WERI-Rb-1 (cell line): ENCODE data around the gene ZDHHC22.

Source experiments
- DNase-seq: peaks from one replicate; pipeline ENCODE4 v3.0.0-alpha.2; 2020
- H3K27ac ChIP-seq: fragments of 250-450 bp; sonication (Bioruptor Pico); 2 replicates; pipeline ENCODE4 v1.5.1; 2020; ENCODE audit warnings: mild to moderate bottlenecking, moderate library complexity
- H3K27me3 ChIP-seq: fragments of 250-450 bp; sonication (Bioruptor Pico); 2 replicates; pipeline ENCODE4 v1.5.1; 2021; ENCODE audit warnings: mild to moderate bottlenecking, low read depth, moderate library complexity; ENCODE audit not compliant: insufficient read depth, severe bottlenecking
- H3K36me3 ChIP-seq: fragments of 250-450 bp; sonication (Bioruptor Pico); 2 replicates; pipeline ENCODE4 v1.5.1; 2020; ENCODE audit warnings: mild to moderate bottlenecking, moderate library complexity
- H3K4me3 ChIP-seq: 2 replicates; pipeline ENCODE4 v1.5.1; 2011; ENCODE audit warnings: low read depth, mild to moderate bottlenecking, control low read depth, low read length
- H3K9me3 ChIP-seq: fragments of 250-450 bp; sonication (Bioruptor Pico); 2 replicates; pipeline ENCODE4 v1.5.1; 2021; ENCODE audit warnings: mild to moderate bottlenecking, moderate library complexity; ENCODE audit not compliant: severe bottlenecking
- CTCF ChIP-seq: IDR thresholded peaks from 2 replicates; pipeline ENCODE4 v1.5.1; 2011; ENCODE audit warnings: low read depth, mild to moderate bottlenecking, control low read depth, inconsistent platforms, low read length

The ZDHHC22 gene

DNA sequence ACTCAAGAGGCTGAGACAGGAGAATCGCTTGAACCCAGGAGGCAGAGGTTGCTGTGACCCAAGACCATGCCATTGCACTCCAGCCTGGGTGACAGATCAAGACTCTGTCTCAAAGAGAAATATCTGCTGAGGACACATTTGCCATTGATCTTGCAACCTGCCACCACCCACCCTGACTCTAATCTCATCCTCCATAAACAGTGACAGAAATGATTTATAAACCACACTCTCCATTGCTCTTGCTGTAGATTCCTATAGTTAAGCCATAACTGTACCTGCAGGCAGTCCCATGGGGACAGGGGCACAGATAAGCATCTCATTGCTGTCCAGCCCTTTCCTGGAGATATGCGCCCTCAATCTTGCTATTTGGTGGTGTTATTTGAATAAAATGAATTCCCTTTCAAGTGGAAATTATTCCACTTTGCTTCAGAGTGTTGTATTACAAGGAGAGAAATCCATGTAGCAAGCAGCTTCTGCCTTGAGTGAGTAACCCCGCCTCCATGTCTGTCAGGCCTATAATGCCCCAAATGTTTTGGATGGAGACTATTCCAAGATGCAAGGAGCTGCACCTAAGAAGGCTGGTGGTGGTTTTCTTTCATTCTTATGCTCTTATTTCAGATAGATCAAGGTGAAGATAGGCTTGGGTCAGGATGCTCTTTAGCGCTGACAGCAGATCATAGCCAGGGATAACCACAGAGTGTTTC, 3.0 kb upstream of the ZDHHC22 start:
- H3K36me3 ChIP-seq = no peaks in the 10 kb centered on the region
- no peaks in the 10 kb centered on the region for H3K27me3 ChIP-seq
- DNase-seq = no peak
- no peak overlapping the region for H3K27ac ChIP-seq
- H3K9me3 ChIP-seq = no peaks in the 10 kb centered on the region
- TF ChIP-seq CTCF = no peak
- H3K4me3 ChIP-seq = no peak overlapping the region

GRCh38 chr14:77143071-77143470, 1.5 kb upstream of the ZDHHC22 start:
- TF ChIP-seq CTCF = peak; percentile 27; the same call in 1 of the 2 replicates
- no peaks in the 10 kb centered on the region for H3K27me3 ChIP-seq
- H3K9me3 ChIP-seq = no peaks in the 10 kb centered on the region
- peak overlapping the region; percentile 20; the same call in 1 of the 2 replicates for H3K4me3 ChIP-seq
- DNase-seq = peak; percentile 71
- H3K36me3 ChIP-seq = no peaks in the 10 kb centered on the region
- peak overlapping the region; percentile 13 for H3K27ac ChIP-seq

- H3K27me3 ChIP-seq = no peaks in the 10 kb centered on the region
- H3K36me3 ChIP-seq = no peaks in the 10 kb centered on the region
- no peak for TF ChIP-seq CTCF
- peak overlapping the region; percentile 15 for H3K27ac ChIP-seq
- peak; percentile 82 for DNase-seq
- H3K4me3 ChIP-seq = peak overlapping the region; percentile 73
- H3K9me3 ChIP-seq = no peaks in the 10 kb centered on the region
Observed at GRCh38 chr14:77142005-77142800, 612 bp upstream of the ZDHHC22 start.

GRCh38 chr14:77140359-77141213, 1.0 kb downstream of the ZDHHC22 start:
- Histone ChIP-seq H3K27ac (no peak overlapping the region), H3K4me3 (peak overlapping the region; percentile 73), H3K9me3 (no peaks in the 10 kb centered on the region), H3K36me3 (no peaks in the 10 kb centered on the region), H3K27me3 (no peaks in the 10 kb centered on the region)
- TF ChIP-seq CTCF = no peak
- peak; percentile 31 for DNase-seq

DNA sequence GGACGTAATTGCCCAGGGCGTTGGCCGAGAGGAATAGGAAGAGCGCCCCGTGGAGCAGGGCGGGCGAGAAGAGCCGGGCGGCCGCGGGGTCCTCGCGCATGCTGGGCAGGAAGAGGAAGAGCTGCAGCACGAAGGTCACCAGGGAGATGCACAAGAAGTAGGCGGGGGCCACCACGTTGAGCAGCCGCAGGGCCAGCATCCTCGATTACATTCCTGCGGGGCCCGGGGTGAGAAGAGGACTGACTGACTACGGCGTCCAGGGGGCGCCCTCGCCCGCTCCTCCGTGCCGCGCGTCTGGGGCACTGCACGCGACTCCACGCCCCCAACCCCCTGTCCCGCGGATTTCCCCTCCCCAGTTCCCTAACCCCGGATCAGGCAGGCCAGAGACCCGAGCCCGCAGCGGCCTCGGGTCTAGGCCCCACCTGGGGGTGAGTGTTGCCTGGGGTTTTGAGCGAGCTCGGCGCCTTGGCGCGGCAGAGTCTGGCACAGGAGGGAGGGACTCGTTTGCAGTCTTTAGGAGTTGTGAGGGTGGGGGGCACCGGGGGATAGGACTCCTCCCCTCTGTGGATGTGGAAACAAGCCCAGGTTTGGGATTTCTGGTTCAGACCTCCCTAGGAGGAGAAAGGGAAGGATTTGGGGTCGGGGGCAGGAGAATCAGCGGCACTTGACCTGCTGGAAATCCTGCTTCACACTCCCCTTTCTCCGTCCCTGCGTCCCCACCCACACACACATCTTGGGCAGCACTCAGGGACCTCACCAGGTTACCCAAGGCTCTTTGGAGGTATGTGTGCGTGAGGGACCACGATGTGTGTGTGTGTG, 1.8 kb downstream of the ZDHHC22 start:
- no peaks in the 10 kb centered on the region for H3K36me3 ChIP-seq
- peak; percentile 73 for DNase-seq
- H3K27me3 ChIP-seq = no peaks in the 10 kb centered on the region
- no peaks in the 10 kb centered on the region for H3K9me3 ChIP-seq
- no peak overlapping the region for H3K27ac ChIP-seq
- peak; percentile 91 for TF ChIP-seq CTCF
- peak overlapping the region; percentile 73 for H3K4me3 ChIP-seq
